ENCODE measurements around the gene SFXN5.

- no peak for TF ChIP-seq ELF4 (CRISPR knock-in tag; IDR thresholded peaks at IDR 0.05; ENCODE audit: low read depth)
- no peak for TF ChIP-seq CTCF (IDR thresholded peaks at IDR 0.05)
- TF ChIP-seq, protein P1, sequence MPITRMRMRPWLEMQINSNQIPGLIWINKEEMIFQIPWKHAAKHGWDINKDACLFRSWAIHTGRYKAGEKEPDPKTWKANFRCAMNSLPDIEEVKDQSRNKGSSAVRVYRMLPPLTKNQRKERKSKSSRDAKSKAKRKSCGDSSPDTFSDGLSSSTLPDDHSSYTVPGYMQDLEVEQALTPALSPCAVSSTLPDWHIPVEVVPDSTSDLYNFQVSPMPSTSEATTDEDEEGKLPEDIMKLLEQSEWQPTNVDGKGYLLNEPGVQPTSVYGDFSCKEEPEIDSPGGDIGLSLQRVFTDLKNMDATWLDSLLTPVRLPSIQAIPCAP (CRISPR knock-in tag; IDR thresholded peaks at IDR 0.05), result no peak
- TF ChIP-seq E2F4 (CRISPR knock-in tag; IDR thresholded peaks at IDR 0.05; ENCODE audit: borderline replicate concordance, low read depth), result no peak
- no peak for TF ChIP-seq STAT6 (CRISPR knock-in tag; conservative IDR thresholded peaks at IDR 0.05; ENCODE audit: low read depth)
These were observed 904 bp upstream of the SFXN5 start for GRCh38 chr2:73072416-73072815.
